A673 (cell line): ENCODE measurements around the gene SUMO1. TPM values are rescaled to one million over a fixed set of nuclear protein-coding genes. Genes with fewer than 3 reads are reported as not detected.

ENCODE experiments used
- BruUV-seq: library from RNA; stranded (reverse); fragments of 400-500 nt; replicated peaks from 2 replicates; lab custom pipeline; 2021; lab: Mats Ljungman, UMichigan
- CTCF ChIA-PET: fragments of 300-600 bp; sonication (Branson Sonifier 250); formaldehyde crosslinking; loops from one replicate; lab custom pipeline; 2022; ENCODE audit warnings: antibody characterized with exemption; lab: Charles Lee
- POLR2A ChIA-PET: fragments of 300-600 bp; sonication (Branson Sonifier 250); formaldehyde crosslinking; loops from one replicate; lab custom pipeline; 2022; ENCODE audit warnings: antibody characterized with exemption; ENCODE audit not compliant: low non-redundant PET; lab: Charles Lee
- DNase-seq: peaks from one replicate; pipeline ENCODE4 v3.0.0-alpha.2; 2015; ENCODE audit warnings: low spot score
- H3K27ac ChIP-seq: fragments of 200-600 bp; sonication (generic); 2 replicates; pipeline ENCODE4 v1.5.1; 2016; ENCODE audit warnings: mixed run types, low read depth, mild to moderate bottlenecking, mixed read lengths, antibody characterized with exemption, low read length; ENCODE audit not compliant: poor library complexity, severe bottlenecking
- H3K27me3 ChIP-seq: fragments of 200-600 bp; sonication (generic); replicated peaks from 2 replicates; pipeline ENCODE4 v1.6.1; 2017; ENCODE audit warnings: mixed run types, low read depth, mild to moderate bottlenecking, mixed read lengths, antibody characterized with exemption, low read length; ENCODE audit not compliant: insufficient read depth, poor library complexity
- H3K36me3 ChIP-seq: fragments of 200-600 bp; sonication (generic); 2 replicates; pipeline ENCODE4 v1.6.1; 2016; ENCODE audit warnings: mixed run types, mild to moderate bottlenecking, mixed read lengths, antibody characterized with exemption, low read length; ENCODE audit not compliant: insufficient read depth, poor library complexity, severe bottlenecking
- H3K4me1 ChIP-seq: fragments of 200-600 bp; sonication (generic); 2 replicates; pipeline ENCODE4 v1.6.1; 2017; ENCODE audit warnings: mixed run types, mild to moderate bottlenecking, mixed read lengths, antibody characterized with exemption, low read length; ENCODE audit not compliant: insufficient read depth, poor library complexity, severe bottlenecking
- H3K4me3 ChIP-seq: fragments of 200-600 bp; sonication (generic); 2 replicates; pipeline ENCODE4 v1.5.1; 2016; ENCODE audit warnings: low read depth, mixed run types, mild to moderate bottlenecking, mixed read lengths, low read length; ENCODE audit not compliant: poor library complexity, severe bottlenecking
- H3K9me3 ChIP-seq: fragments of 200-600 bp; sonication (generic); 2 replicates; pipeline ENCODE4 v1.6.1; 2016; ENCODE audit warnings: mixed run types, low read depth, mild to moderate bottlenecking, mixed read lengths, antibody characterized with exemption, low read length; ENCODE audit not compliant: poor library complexity, severe bottlenecking
- EZH2 ChIP-seq: fragments of 200-600 bp; sonication (generic); IDR thresholded peaks from 2 replicates; pipeline ENCODE4 v1.6.1; 2017; ENCODE audit warnings: borderline replicate concordance, low read depth, mild to moderate bottlenecking, mixed read lengths, antibody characterized with exemption, low read length; ENCODE audit not compliant: poor library complexity, severe bottlenecking
- intact Hi-C: fragments of 100-400 bp; cut with micrococcal nuclease; formaldehyde crosslinking; loops from one replicate; pipeline ENCODE4 v1.10.0; 2022; ENCODE audit not compliant: unreplicated experiment
- total RNA-seq: library from RNA; stranded (reverse); gene quantifications from 2 replicates; pipeline ENCODE4 v1.2.3, GENCODE V29; 2021
- TF ChIP-seq, protein P1 (sequence below): fragments of 300-800, 200-600 bp; sonication (generic); conservative IDR thresholded peaks from 2 replicates; pipeline ENCODE4 v1.5.1; 2017; ENCODE audit warnings: low read depth, mild to moderate bottlenecking, antibody characterized with exemption, low read length, moderate library complexity, mixed read lengths

The SUMO1 gene
- total RNA-seq, 1 experiment from 2014 or later: 166 TPM

DNA sequence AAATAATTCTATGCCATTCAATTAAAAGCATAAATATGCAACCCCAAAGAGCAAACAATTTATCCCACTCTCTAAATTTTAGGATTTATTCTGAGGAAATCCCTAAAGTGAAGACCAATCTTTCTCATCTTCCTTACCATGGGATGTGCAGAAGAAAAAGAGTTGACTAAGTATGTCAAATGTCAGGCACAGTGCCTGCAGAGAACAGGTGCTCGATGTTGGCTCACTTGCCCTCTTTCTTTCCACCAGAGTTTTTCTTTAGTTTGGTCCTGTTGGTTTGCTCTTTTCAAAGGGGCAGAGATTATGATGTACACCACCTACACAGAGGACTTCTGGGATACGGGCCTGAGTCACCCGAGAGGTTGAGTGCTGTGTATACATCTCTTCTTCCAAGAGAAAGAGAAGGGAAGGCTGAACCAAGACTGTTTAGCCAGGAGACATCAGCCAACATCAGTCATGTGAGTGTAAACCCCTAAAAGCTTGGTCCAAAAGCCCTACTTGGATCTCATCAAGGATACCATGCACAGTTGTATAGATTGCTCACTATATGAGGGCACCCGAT, 51.7 kb downstream of the SUMO1 start:
- no peak overlapping the region for H3K27ac ChIP-seq
- TF ChIP-seq, protein P1, sequence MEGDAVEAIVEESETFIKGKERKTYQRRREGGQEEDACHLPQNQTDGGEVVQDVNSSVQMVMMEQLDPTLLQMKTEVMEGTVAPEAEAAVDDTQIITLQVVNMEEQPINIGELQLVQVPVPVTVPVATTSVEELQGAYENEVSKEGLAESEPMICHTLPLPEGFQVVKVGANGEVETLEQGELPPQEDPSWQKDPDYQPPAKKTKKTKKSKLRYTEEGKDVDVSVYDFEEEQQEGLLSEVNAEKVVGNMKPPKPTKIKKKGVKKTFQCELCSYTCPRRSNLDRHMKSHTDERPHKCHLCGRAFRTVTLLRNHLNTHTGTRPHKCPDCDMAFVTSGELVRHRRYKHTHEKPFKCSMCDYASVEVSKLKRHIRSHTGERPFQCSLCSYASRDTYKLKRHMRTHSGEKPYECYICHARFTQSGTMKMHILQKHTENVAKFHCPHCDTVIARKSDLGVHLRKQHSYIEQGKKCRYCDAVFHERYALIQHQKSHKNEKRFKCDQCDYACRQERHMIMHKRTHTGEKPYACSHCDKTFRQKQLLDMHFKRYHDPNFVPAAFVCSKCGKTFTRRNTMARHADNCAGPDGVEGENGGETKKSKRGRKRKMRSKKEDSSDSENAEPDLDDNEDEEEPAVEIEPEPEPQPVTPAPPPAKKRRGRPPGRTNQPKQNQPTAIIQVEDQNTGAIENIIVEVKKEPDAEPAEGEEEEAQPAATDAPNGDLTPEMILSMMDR: no peak
- no peak for TF ChIP-seq EZH2
- H3K36me3 ChIP-seq: no peaks in the 10 kb centered on the region
- H3K4me3 ChIP-seq: no peak overlapping the region
- ChIA-PET CTCF (no interaction called here), POLR2A (no interaction called here)
- no TSS peak for BruUV-seq
- H3K27me3 ChIP-seq: no peaks in the 10 kb centered on the region
- H3K9me3 ChIP-seq: no peaks in the 10 kb centered on the region
- peaks cover 11% of the 10 kb centered on the region for H3K4me1 ChIP-seq
- no peak for DNase-seq
- intact Hi-C loops: no loop called here

DNA sequence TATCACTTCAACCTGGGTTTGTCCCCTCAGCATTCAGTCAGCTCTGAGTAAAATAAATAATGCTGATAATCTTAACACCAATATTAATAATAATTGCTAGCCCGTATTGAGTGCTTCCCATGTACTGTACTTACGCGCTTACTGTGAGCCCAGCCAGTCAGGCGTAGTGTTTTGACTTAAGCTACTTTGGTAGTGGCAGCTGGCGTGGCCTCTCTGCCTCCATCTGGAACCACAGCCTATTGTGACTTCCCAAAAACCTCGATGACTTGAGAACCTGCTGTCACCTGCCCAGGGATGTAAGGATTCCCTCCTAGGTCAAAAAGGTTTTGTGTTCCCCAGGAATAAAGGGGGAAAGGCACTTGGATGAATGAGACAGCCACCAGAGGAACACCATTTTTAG, 53.2 kb downstream of the SUMO1 start:
- no TSS peak for BruUV-seq
- ChIA-PET POLR2A (no interaction called here), CTCF (no interaction called here)
- no peak overlapping the region for H3K4me3 ChIP-seq
- no peak overlapping the region for H3K27ac ChIP-seq
- H3K4me1 ChIP-seq: peaks cover 11% of the 10 kb centered on the region
- no peak for DNase-seq
- H3K36me3 ChIP-seq: no peaks in the 10 kb centered on the region
- H3K27me3 ChIP-seq: no peaks in the 10 kb centered on the region
- TF ChIP-seq, protein P1: no peak
- TF ChIP-seq EZH2: no peak
- intact Hi-C loops: no loop called here
- H3K9me3 ChIP-seq: no peaks in the 10 kb centered on the region

DNA sequence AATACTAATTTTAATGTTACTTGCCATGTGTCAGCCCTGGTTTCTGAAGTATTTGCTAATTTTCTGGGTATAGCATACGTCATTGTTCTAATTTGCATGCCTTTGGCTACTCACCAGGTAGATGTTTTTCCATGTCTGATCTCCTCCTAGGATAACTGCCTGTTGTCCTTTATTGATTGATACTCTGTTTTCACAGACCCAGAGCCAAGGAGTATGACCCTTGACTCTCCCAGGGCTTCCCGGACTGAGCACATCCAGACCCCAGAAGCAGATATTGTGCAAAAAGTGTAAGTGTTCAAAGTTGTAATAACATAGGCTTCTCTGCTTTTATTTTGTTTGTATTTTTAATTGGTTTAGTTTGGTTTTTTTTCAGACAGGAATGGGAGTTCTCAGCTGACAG, 53.8 kb downstream of the SUMO1 start:
- no TSS peak for BruUV-seq
- POLR2A ChIA-PET: no interaction called here
- no peaks in the 10 kb centered on the region for H3K27me3 ChIP-seq
- TF ChIP-seq, protein P1: no peak
- no peak for TF ChIP-seq EZH2
- H3K4me1 ChIP-seq: peaks cover 11% of the 10 kb centered on the region
- H3K36me3 ChIP-seq: no peaks in the 10 kb centered on the region
- intact Hi-C loops: no loop called here
- DNase-seq: no peak
- H3K27ac ChIP-seq: no peak overlapping the region
- no peak overlapping the region for H3K4me3 ChIP-seq
- no peaks in the 10 kb centered on the region for H3K9me3 ChIP-seq
- CTCF ChIA-PET: no interaction called here
